ENCODE data around the gene ISG20. TPM values are rescaled to one million over a fixed set of nuclear protein-coding genes. Genes with fewer than 3 reads are reported as not detected.

The ISG20 gene
- total and polyA plus RNA-seq, 2 of the 8 experiments (the other 6 are each of a cell fraction or from before 2014, with no cell fraction given), result 2.9 to 5.2 TPM

GRCh38 chr15:88703533-88703932 is 64.7 kb downstream of the ISG20 start:
- Histone ChIP-seq H3K14ac (ENCODE audit: insufficient read length) (no peak overlapping the region), H3K56ac (replicated peaks; ENCODE audit: insufficient read length, low read depth, low read length) (no peak overlapping the region), H2AFZ (ENCODE audit: low read length) (no peak overlapping the region), H4K8ac (ENCODE audit: extremely low read depth, insufficient read depth, low read length) (no peak overlapping the region), H3K18ac (ENCODE audit: extremely low read depth, low read length) (no peak overlapping the region), H4K91ac (replicated peaks; ENCODE audit: insufficient read length, low read length) (no peak overlapping the region), H3K79me1 (ENCODE audit: low read depth, low read length) (no peaks in the 10 kb centered on the region), H2BK120ac (replicated peaks; ENCODE audit: low read depth, low read length) (no peak overlapping the region), H3K23ac (ENCODE audit: insufficient read length) (no peak overlapping the region), H3K4me3 (ENCODE audit: extremely low read depth in 1 of 4, insufficient read depth in 2 of 4, low read depth in 3 of 4, low read length in 4 of 4) (no peak overlapping the region), H3K4me2 (ENCODE audit: insufficient read depth in 1 of 2, low read depth in 2 of 2, low read length in 2 of 2) (no peak overlapping the region), H3K27ac (ENCODE audit: low read depth, low read length) (no peak overlapping the region), H3K9ac (replicated peaks in 1 of 4; ENCODE audit: extremely low read depth in 1 of 4, low read depth in 3 of 4, low read length in 3 of 4) (no peak overlapping the region), H3K4me1 (replicated peaks in 1 of 4; ENCODE audit: control insufficient read depth in 3 of 4, insufficient read depth in 4 of 4, low read length in 3 of 4) (no peaks in the 10 kb centered on the region; a peak in 1 of 7 replicates), H2BK5ac (ENCODE audit: low read depth, low read length) (no peak overlapping the region), H2BK20ac (ENCODE audit: low read length) (no peak overlapping the region), H3K4ac (replicated peaks; ENCODE audit: insufficient read length, low read depth, low read length) (no peak overlapping the region), H3K36me3 (ENCODE audit: control insufficient read depth in 2 of 4, insufficient read depth in 4 of 4, low read length in 3 of 4) (no peaks in the 10 kb centered on the region), H3K9me3 (ENCODE audit: insufficient read depth in 2 of 2, low read depth in 1 of 2, low read length in 1 of 2) (no peaks in the 10 kb centered on the region), H2BK15ac (ENCODE audit: low read length) (no peak overlapping the region), H3K27me3 (replicated peaks in 1 of 4; ENCODE audit: control insufficient read depth in 3 of 4, extremely low read depth in 1 of 4, insufficient read depth in 3 of 4, low read length in 3 of 4) (peaks cover 0 to 29% (median 21%) of the 10 kb centered on the region in 4 experiments; a peak in 6 of 7 replicates), H2AK5ac (ENCODE audit: low read depth, low read length) (no peak overlapping the region), H4K5ac (ENCODE audit: insufficient read length, low read depth, low read length) (no peak overlapping the region), H3K23me2 (ENCODE audit: low read depth, low read length) (peaks cover 2% of the 10 kb centered on the region; the same call in 1 of the 2 replicates), H4K20me1 (replicated peaks in 1 of 2; ENCODE audit: control insufficient read depth in 1 of 2, insufficient read depth in 2 of 2, low read length in 2 of 2) (no peaks in the 10 kb centered on the region), H2BK12ac (ENCODE audit: low read depth, low read length) (no peak overlapping the region), H3K79me2 (ENCODE audit: control insufficient read depth in 1 of 2, insufficient read depth in 2 of 2, low read length in 2 of 2) (no peaks in the 10 kb centered on the region)
- DNase-seq (ENCODE audit: low read depth in 1 of 2, low spot score in 2 of 2) (no peak), FAIRE-seq (no peak)
- 91% methylated on average over 5 of the region's 5 CpGs; no CpG with 5 or more reads in 1 of the 2 experiments for WGBS, 2 experiments (ENCODE audit: extremely low coverage in 1 of 2, insufficient coverage in 1 of 2, insufficient read length in 1 of 2, insufficient replicate concordance in 2 of 2, low coverage in 1 of 2, low lambda C conversion rate in 2 of 2, missing lambda C conversion rate in 1 of 2)
- ChIA-PET CTCF (ENCODE audit: partially characterized antibody) (interaction anchor here (0.7 to 2.7 kb wide), 13 partner anchors 8 to 377 kb away, joined by 3 to 9 read pairs (median 3); partner anchors contain the start of gene ACAN), POLR2A (ENCODE audit: partially characterized antibody) (no interaction called here)
- TF ChIP-seq CTCF (IDR thresholded peaks at IDR 0.05; ENCODE audit: control extremely low read depth in 1 of 3, insufficient read depth in 1 of 3, low read depth in 1 of 3, low read length in 3 of 3) (no peak), SIN3A (conservative IDR thresholded peaks at IDR 0.05 in 1 of 2, IDR thresholded peaks at IDR 0.05 in 1 of 2; ENCODE audit: low read depth in 1 of 2, low read length in 2 of 2) (no peak), CHD1 (IDR thresholded peaks at IDR 0.05; ENCODE audit: low read depth, low read length) (no peak), HDAC2 (IDR thresholded peaks at IDR 0.05; ENCODE audit: borderline replicate concordance in 1 of 2, low read depth in 2 of 2, low read length in 2 of 2) (no peak), ASH2L (IDR thresholded peaks at IDR 0.05; ENCODE audit: low read length) (no peak), EZH2 (IDR thresholded peaks at IDR 0.05; ENCODE audit: low read depth, low read length, severe bottlenecking) (no peak), ATF3 (IDR thresholded peaks at IDR 0.05; ENCODE audit: insufficient read depth, low read depth, low read length) (no peak), SRF (IDR thresholded peaks at IDR 0.05; ENCODE audit: low read depth, low read length) (no peak), TAF7 (optimal IDR thresholded peaks at IDR 0.05; ENCODE audit: borderline replicate concordance, low read depth, low read length) (no peak), SP1 (IDR thresholded peaks at IDR 0.05; ENCODE audit: low read depth, low read length) (no peak), JUND (IDR thresholded peaks at IDR 0.05; ENCODE audit: low read length) (no peak)
